HG03342 (cell line): Measurements from ENCODE around the gene PA2G4.
"Not testable (repeated sequence)": the region's sequence is repeated elsewhere in the genome, so short reads cannot be mapped to it uniquely, and the experiment has no call there.

ENCODE experiments used
- ATAC-seq: cut with Tn5 transposase; IDR thresholded peaks from one replicate; pipeline ENCODE4 v1.9.1; 2021; ENCODE audit warnings: mild to moderate bottlenecking, moderate library complexity; ENCODE audit not compliant: unreplicated experiment

PA2G4 gene

DNA sequence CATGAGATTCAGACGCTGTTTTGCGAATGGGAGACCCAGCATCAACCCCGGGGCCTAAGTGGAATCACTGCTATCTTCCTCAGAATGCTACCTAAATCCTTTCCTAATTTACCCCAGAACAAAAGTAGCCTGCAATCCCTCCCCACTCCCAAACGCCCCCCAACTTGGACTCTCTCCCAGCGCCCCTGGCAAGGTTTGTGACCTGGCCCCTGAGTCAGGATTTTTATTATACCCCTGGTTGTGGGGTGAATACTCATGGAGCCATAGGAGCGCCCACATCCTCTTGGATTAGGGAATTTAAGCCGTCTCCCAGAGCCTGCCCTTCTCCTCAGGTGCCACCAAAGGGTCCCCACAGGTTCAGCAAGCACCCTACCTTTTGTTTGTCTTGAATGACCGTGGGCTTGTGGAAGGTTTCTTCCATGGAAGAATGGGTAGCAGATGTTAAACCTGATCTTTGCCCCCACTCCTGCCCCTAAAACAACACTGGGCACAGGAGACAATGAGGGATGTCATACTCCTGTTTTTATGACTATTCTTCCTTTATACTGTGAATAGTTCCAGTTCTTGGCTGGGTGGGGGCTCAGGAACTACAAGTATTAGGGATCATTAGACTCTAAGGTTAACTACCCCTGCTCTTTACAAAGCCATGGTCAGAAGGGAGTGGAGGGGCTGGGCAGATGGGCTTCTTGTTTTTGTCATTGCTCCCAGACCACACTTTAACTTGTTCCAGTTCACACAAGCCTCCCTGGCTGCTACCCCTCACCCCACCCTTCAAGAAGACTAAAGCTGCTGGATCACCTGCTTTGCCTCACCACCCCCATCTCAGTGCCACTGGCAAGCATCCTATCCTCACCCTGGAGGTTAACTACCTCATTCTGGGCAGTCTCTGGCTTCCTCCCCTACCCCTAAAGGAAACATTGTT, 48.7 kb downstream of the PA2G4 start:
- no peak for ATAC-seq

DNA sequence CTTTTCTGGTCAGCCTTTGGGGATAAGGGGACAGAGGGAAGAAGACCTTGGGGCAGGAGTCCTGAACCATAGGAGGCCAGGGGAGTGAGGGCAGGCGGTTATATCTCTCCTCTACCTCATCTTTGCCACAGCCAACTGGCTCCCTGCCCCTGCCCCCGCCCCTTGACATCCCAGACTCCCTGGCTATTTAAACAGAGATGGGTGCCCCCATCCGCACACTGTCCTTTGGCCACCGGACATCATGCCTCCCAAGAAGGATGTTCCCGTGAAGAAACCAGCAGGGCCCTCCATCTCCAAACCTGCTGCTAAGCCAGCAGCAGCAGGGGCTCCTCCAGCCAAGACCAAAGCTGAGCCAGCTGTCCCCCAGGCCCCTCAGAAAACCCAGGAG, 49.3 kb downstream of the PA2G4 start:
- no peak for ATAC-seq

DNA sequence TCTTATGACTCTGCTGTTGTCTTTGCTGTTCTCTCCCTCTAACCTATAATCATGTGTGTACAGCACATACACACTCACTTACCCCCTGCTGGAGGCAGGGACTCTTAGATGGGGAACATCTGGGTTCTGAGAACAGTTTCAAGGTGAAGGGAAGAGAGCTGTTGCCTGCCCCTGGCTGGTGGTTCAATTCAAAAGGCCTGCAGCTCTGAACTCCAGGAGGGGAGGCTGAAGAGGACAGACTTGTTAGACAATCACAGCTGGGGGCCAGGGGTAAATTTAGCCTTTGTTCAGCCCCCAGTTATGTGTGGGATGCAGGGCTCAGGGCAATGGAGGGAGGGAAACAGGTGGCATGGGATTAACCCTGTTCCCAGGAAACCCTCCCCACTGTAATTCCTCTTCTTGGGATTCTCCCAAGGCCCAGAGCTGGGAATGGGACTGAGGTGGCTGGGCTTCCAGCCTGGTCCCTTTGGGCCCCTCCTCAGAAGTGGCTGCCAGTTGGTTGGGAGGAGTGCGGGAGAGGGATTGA, 50.0 kb downstream of the PA2G4 start:
- no peak for ATAC-seq

DNA sequence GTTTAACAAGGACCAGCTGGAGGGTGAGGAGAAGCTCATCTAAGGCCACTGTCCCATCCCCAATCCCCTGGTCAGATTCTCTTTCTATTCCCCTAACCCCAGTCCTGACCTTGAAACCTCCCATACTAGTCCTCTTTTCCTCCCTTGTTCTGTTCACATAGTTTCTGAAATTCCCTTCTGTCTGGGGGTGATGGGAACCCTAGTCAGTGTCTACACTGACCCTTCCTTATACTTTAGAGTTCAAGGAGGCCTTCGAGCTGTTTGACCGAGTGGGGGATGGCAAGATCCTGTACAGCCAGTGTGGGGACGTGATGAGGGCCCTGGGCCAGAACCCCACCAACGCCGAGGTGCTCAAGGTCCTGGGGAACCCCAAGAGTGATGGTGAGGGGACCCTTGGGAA, 50.5 kb downstream of the PA2G4 start:
- ATAC-seq = no peak

DNA sequence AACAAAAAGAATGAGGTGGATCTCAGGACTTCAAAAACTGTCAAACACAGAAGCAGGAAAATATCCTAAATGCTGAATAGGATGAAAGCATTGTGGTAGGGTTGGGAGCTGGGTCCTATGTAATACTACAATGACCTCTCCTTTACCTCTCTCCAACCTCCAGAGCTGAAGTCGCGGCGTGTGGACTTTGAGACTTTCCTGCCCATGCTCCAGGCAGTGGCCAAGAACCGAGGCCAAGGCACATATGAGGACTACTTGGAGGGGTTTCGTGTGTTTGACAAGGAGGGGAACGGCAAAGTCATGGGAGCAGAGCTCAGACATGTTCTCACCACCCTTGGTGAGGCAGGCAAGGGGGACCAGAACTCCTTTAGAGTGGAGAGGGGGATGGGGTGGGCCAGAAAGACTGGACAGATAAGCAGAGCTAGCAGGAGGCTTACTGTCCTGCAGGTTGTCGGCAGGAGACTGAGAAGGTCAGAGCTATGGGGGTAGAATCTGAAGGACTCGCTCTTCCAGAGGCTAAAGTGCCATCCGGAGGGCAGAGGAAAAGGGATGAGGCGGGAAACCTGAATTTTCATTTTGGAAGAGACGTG, 51.0 kb downstream of the PA2G4 start:
- ATAC-seq = no peak

DNA sequence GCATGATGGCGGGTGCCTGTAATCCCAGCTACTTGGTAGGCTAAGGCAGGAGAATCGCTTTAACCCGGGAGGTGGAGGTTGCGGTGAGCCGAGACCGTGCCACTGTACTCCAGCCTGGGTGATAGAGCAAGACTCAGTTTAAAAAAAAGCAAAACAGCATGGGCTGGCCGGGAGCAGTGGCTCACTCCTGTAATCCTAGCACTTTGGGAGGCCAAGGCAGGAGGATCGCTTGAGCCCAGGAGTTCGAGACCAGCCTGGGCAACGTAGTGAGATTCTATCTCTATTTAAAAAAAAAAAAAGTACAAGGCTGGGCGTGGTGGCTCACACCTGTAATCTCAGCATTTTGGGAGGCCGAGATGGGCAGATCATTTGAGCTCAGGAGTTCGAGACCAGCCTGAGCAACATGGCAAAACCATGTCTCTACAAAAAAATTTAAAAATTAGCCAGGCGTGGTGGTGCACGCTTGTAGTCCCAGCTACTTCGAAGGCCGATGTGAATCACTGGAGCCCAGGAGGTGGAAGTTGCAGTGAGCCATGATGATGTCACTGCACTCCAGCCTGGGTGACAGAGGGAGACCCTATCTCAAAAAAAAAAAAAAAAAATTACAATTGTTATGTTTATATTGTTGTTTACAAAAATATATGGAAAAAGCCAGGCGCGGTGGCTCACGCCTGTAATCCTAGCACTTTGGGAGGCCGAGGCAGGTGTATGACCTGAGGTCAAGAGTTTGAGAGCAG, 52.3 kb downstream of the PA2G4 start:
- ATAC-seq = not testable (repeated sequence)

DNA sequence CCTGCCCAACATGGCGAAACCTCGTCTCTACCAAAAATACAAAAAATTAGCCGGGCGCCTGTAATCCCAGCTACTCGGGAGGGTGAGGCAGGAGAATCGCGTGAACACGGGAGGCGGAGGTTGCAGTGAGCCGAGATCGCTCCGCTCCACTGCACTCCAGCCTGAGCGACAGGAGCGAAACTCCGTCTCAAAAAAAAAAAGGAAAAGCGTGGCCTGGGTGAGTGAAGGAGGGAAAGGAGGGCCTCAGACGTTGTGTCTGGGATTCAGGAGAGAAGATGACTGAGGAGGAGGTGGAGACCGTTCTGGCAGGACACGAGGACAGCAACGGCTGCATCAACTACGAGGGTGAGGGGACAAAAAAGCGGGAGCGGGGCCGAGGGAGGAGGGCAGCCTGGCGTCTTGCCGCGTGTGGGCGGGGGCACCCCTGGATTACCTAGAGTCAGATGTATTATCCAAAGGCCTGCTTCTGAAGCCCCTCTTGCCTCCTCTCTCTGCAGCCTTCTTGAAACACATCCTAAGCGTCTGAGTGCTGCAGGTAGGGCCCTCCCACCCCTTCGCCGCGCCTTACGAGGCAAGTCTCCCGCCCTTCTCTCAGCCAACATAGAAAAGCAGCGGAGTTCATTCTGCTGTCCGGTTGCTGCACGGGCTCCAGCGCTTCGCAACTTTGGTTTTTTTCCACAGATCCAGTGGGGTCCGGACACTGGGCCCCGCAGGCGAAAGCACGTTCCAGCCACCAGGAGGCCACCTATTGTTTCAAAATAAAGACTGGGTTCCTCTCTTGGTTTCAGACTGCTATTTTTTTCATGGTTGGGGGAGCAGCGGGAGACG, 53.1 kb downstream of the PA2G4 start:
- peak; percentile 35 for ATAC-seq

DNA sequence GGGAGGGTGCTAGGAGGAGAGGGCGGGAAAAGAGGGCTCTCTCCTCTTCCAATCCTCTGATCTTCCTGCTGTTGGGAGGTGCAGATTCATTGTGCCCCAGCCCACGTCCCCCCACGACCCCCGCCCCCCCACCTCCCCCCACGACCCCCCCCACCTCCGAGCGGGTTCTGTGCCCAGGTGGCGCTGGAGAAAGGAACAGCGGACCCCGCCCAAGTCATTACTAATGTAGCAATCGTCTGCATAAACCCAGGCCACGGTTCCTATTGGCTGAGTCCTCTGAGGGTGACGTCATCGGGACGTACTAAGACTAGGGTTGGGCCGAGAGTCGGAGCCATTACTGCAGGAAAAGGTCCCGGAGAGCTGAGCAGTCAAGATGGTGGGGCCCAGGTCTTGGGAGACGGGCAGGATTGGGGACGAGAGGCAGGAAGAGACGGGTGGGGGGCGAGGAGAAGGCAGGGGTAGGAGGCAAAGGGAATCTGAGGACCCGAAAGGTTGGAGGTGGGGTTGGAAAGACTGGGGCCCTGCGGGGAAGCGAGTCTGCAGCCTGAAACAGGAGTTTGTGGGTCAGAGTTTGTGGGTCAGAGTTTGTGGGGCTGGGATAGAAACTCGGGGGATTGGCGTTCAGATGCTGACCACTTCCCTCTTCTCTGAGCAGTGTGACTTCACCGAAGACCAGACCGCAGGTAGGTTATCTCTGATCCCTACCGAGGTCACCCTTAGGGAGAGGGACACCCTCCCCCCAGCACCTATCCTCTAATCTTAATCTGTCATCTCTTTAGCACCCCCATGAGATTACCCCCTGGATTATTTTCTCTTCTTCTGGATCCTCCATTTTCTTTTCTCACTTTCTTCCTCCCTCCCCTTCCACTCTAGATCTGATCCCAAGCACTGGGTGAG, 53.9 kb downstream of the PA2G4 start, which contains the start of gene MYL6:
Gene MYL6, plus strand, starts transcription at position 331 of the 897 bp plus-strand sequence. Its CDS starts 43 bp downstream, at position 374.
- peak; percentile 86 for ATAC-seq

DNA sequence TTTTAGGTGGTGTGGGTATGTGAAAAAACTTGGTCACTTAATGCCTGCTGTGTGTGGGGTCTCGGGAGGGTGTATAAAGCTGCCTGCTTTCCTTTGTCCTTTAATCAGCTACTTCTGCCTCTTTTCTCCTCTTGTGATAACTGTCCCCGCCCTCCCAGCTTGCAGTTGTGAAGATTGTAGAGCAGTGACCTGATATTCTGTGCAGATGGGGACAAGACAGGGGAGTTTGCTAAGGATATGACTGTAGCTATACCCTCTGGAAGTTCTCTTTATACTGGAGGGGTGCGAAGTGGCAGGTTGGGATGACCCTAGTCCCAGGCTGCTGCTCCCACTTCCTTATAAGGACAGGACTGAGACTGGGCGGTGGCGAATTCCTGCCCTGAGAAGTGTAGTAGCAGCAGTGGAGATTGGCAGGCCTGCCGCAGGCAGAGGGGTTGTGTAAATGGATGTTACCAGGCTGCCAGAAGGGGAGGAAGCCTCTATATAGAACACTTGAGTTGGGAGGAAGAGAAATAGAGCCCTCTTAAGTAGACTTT, 54.6 kb downstream of the PA2G4 start:
- ATAC-seq = no peak

DNA sequence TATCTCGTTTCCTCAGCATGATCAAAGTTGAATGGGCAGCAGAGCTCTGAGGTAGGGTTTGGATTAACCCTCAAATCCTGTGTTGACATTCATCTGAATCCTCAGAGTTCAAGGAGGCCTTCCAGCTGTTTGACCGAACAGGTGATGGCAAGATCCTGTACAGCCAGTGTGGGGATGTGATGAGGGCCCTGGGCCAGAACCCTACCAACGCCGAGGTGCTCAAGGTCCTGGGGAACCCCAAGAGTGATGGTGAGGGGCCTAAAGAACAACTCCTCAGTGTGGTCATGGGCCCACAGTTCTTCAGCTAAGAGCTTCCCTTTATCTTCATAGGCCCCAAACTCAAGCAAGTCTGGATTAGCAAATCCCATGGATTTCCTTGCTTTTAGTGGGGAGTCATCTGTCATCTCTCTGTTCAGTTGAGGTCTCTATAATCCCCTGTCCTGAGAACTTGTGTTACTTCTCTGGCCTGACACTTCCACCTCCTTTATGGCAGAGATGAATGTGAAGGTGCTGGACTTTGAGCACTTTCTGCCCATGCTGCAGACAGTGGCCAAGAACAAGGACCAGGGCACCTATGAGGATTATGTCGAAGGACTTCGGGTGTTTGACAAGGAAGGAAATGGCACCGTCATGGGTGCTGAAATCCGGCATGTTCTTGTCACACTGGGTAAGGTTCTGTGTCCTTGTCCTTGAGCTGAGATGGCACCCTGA, 55.3 kb downstream of the PA2G4 start:
- ATAC-seq = no peak

DNA sequence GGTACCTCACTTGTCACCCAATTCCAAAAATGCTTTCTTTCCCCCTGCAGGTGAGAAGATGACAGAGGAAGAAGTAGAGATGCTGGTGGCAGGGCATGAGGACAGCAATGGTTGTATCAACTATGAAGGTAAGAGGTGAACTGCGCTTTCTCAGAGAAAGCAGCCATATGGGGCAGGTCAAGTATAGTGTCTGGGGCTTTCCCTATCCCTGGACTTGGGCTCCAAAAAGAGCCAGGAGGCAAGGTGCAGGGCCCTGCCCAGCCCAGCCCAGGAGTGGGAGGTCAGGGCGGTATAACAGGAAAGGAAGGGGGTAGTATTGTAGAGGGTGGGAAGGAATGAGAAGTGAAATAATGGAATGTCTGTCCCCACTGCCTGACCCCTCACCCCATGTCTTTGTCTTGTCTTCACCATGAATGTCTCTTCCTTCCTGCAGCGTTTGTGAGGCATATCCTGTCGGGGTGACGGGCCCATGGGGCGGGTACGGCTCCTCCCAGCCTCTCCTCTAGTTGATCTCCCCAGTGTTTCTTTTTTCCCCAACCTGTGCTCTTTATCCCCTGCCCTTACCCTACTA, 55.9 kb downstream of the PA2G4 start:
- ATAC-seq = no peak

DNA sequence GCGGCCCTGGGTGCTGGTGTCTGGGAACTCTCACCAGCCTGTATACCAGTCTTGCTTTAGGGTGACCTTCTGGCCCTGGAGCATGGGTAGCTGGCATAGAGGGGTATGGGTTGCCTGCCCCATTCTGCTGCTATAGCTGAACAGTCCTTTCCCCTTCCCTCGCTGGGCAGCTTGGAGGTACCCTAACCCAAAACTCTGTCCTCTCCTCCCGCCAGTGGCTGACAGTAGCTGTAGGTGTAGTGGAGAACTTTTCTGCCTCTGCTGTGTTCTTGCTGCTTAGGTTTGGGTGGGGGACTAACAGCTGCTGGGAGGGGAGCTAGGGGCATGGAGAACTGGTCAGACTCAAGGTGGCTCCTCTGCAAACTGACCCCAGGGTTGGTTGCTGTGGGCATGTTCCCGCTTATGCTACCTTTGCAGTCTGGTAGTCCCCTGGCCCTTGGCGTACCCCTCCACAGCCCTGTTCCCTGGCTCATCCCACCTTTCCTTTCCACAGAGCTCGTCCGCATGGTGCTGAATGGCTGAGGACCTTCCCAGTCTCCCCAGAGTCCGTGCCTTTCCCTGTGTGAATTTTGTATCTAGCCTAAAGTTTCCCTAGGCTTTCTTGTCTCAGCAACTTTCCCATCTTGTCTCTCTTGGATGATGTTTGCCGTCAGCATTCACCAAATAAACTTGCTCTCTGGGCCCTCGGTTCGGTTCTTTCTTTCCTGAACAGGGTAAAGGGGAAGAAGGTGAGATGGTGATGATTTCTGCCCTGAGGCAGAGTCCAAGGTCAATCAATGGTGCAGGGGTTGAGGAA, 56.7 kb downstream of the PA2G4 start:
- no peak for ATAC-seq

DNA sequence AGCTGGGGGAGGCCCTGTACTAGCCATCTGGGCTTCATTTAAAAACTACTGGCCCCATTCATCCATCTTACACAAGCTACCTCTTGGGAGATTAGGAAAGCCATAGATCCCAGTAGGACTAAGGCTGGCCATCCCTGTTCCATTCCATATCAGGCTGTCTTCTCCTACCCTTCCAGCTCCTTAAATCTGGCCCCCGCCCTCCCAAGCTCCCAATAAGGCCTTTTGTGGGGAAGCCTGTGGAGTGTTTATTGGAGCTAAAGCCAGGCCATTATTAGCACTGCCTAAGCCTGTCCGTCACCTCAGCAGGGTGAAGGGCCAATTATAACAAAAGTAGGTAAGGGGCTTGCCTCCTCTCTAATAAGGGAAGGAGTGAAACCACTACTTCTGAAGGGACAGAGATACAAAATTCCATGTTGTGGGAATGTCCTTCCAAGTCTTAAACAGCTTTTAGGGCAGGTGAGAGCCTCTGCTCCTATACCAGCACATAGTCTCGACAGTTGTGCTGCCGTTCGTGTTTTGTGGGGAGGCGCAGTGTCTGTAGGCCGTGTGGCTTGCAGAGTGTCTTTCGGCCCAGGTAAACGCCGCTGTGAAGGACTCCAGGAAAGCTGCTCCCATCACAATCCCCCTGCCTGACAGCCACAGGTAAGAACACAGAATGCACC, 57.5 kb downstream of the PA2G4 start:
- no peak for ATAC-seq

DNA sequence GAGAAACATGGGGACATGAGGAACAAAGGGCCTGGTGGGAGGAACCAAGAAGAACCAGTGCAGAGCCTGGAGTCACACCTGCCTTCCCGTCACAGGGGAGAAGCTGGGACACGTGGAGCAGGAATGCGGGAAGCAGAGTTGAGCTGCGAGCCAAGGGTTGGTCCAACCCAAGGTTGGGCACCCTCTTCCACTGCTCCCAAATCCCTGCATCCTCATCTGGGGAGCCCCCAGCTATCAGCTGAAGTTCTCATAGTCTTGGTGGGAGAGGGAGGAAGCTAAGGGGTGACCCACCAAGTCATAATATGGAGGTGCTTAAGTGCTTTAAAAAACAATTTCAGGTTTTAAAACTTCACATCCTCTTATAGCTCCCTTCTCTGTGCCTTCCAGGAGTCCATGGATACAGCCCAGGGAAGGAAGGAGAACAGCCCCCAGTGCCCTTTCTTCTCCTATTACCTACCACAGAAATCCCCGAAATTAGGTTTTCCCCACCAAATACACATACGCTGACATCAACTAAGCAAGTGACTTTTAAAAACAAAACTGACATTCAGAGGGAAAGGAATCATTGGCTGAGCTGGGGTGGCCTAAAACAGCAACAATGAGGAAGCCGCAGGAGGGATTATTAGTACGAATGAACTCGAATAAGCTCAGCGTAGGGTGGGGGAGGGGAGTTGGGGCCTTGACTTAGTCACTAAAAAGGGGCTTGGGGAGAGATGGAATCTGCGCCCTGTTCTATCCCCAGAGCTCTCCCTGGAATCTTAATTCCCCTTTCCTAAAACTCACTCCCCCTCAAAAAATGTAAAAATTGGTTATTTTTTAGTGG, 58.3 kb downstream of the PA2G4 start:
- ATAC-seq = no peak
